Measurements from ENCODE around the gene LTBP1. TPM values are rescaled to one million over a fixed set of nuclear protein-coding genes. Genes with fewer than 3 reads are reported as not detected.

The LTBP1 gene
- total and polyA plus RNA-seq, 10 of the 15 experiments (the other 5 are each of a cell fraction or from before 2014, with no cell fraction given), result 0.01 to 0.28 (median 0.12) TPM; not detected in 2

GRCh38 chr2:33340280-33340679, 393.5 kb downstream of the LTBP1 start (continued):
- no peak for TF ChIP-seq REST (IDR thresholded peaks at IDR 0.05; ENCODE audit: low read depth, low read length)

- Histone ChIP-seq H3K79me2 (ENCODE audit: control insufficient read depth, insufficient read depth, low read length) (no peaks in the 10 kb centered on the region), H3K9me3 (replicated peaks; ENCODE audit: control insufficient read depth, insufficient read depth, low read length) (no peaks in the 10 kb centered on the region), H3K9ac (ENCODE audit: control insufficient read depth, insufficient read depth, low read length) (no peak overlapping the region), H3K4me2 (ENCODE audit: control insufficient read depth, insufficient read depth) (no peak overlapping the region), H3K4me1 (ENCODE audit: control insufficient read depth, insufficient read depth, low read length) (no peaks in the 10 kb centered on the region), H3K27me3 (replicated peaks in 1 of 2; ENCODE audit: control insufficient read depth in 2 of 2, insufficient read depth in 2 of 2, low read length in 1 of 2) (no peaks in the 10 kb centered on the region), H3K4me3 (no peak overlapping the region), H2AFZ (ENCODE audit: control insufficient read depth, low read depth, low read length) (no peak overlapping the region), H3K36me3 (ENCODE audit: control insufficient read depth in 2 of 2, insufficient read depth in 2 of 2, low read length in 1 of 2) (no peaks in the 10 kb centered on the region), H3K27ac (ENCODE audit: control insufficient read depth, insufficient read depth) (no peak overlapping the region), H4K20me1 (ENCODE audit: control insufficient read depth, insufficient read depth) (no peaks in the 10 kb centered on the region)
- BruUV-seq (replicated peaks), result no TSS peak
- ChIA-PET POLR2A (no interaction called here), RAD21 (ENCODE audit: unreplicated experiment) (no interaction called here), SMC1A (ENCODE audit: uncharacterized antibody, unreplicated experiment) (no interaction called here), CTCF (interaction anchor here (0.6 kb wide), 1 partner anchor 57 kb away, joined by 3 read pairs; no protein-coding TSS in a partner anchor)
- no peak for TF ChIP-seq SIX5 (IDR thresholded peaks at IDR 0.05; ENCODE audit: low read depth, low read length, severe bottlenecking)
- TF ChIP-seq RFX5 (IDR thresholded peaks at IDR 0.05; ENCODE audit: low read depth, low read length), result no peak
- no peak for TF ChIP-seq BHLHE40 (IDR thresholded peaks at IDR 0.05; ENCODE audit: borderline replicate concordance in 1 of 2, low read depth in 2 of 2, low read length in 1 of 2)
- no peak for TF ChIP-seq MEF2B (IDR thresholded peaks at IDR 0.05; ENCODE audit: partially characterized antibody, poor library complexity, severe bottlenecking)
- TF ChIP-seq RCOR1 (conservative IDR thresholded peaks at IDR 0.05; ENCODE audit: low read depth, low read length), result no peak
- TF ChIP-seq CEBPB (IDR thresholded peaks at IDR 0.05; ENCODE audit: borderline replicate concordance in 1 of 2, low read depth in 2 of 2, low read length in 2 of 2), result no peak
- no peak for TF ChIP-seq MTA3 (IDR thresholded peaks at IDR 0.05; ENCODE audit: borderline replicate concordance, low read length)
- TF ChIP-seq YY1 (IDR thresholded peaks at IDR 0.05; ENCODE audit: low read depth, low read length), result no peak
- in situ Hi-C loops (cut with MboI), result no loop called here
- intact Hi-C loops (cut with micrococcal nuclease; ENCODE audit: unreplicated experiment), result no loop called here
- FAIRE-seq (no peak), DNase-seq (ENCODE audit: low read depth, low spot score) (no peak), ATAC-seq (no peak)
- WGBS (ENCODE audit: insufficient coverage, insufficient replicate concordance, low lambda C conversion rate, missing lambda C conversion rate), result 23% methylated on average over 5 of the region's 5 CpGs
These were observed 395.4 kb downstream of the LTBP1 start for GRCh38 chr2:33342171-33342570.

All from GM12878 (cell line).